GM18951 (cell line): ENCODE measurements around the gene OTX1.

ENCODE experiments used
- POLR2A ChIP-seq: IDR thresholded peaks from 4 replicates; pipeline ENCODE4 v1.6.1; 2011; ENCODE audit warnings: mild to moderate bottlenecking; ENCODE audit not compliant: insufficient read length, insufficient read depth; ENCODE audit errors: extremely low read depth
- in situ Hi-C: fragments of 300-500 bp; cut with MboI; formaldehyde crosslinking; loops from one replicate; pipeline ENCODE4 v1.12.0; 2022; ENCODE audit warnings: low sequenced_read_pairs, mixed read lengths, inconsistent platforms; ENCODE audit not compliant: unreplicated experiment

Gene OTX1

DNA sequence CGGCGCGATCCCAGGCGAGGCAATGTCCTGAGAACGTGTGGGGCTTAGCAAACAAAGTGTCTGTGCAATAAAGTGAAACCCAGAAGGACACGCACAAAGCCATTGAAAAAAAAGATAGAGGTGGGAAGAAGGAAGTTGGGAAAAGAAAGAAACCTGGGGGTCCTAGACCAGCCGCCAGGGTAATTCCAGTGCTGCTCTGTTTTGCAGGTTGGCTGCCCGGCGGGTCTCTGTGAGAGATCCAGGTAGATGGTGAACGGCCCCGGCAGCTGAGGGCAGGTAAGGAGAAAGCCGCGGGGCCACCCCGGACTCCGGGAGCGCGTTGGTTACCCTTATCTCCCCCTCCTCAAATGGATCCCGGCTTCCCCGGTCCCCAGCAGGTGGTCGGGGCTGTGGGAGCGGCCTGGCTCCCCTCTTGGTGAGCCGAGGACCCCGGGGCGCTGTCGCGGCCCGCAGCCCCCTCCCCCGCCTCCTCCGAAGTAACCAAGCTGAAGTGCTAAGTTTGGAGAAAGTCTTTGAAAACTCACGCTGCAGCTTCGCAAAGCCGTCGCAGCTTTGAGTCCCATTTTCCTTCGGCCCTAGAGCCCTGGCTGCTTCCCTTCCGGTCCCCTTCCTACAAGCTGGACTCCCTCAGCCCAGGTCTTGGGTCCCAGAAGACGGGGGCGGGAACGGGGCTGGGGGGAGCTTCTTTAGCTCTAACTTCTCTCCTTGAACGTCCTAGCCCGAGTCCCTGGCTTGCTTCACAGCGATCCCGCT, 588 bp downstream of the OTX1 start:
- TF ChIP-seq POLR2A = no peak
- in situ Hi-C loops = loop anchor here (25.0 kb wide), 1 partner anchor 589 kb away; no protein-coding TSS in a partner anchor

GRCh38 chr2:63051795-63052333, 1.2 kb downstream of the OTX1 start:
- no peak for TF ChIP-seq POLR2A
- in situ Hi-C loops = loop anchor here (25.0 kb wide), 1 partner anchor 590 kb away; no protein-coding TSS in a partner anchor

GRCh38 chr2:63052411-63053080, 1.9 kb downstream of the OTX1 start:
- in situ Hi-C loops = loop anchor here (25.0 kb wide), 1 partner anchor 590 kb away; no protein-coding TSS in a partner anchor

DNA sequence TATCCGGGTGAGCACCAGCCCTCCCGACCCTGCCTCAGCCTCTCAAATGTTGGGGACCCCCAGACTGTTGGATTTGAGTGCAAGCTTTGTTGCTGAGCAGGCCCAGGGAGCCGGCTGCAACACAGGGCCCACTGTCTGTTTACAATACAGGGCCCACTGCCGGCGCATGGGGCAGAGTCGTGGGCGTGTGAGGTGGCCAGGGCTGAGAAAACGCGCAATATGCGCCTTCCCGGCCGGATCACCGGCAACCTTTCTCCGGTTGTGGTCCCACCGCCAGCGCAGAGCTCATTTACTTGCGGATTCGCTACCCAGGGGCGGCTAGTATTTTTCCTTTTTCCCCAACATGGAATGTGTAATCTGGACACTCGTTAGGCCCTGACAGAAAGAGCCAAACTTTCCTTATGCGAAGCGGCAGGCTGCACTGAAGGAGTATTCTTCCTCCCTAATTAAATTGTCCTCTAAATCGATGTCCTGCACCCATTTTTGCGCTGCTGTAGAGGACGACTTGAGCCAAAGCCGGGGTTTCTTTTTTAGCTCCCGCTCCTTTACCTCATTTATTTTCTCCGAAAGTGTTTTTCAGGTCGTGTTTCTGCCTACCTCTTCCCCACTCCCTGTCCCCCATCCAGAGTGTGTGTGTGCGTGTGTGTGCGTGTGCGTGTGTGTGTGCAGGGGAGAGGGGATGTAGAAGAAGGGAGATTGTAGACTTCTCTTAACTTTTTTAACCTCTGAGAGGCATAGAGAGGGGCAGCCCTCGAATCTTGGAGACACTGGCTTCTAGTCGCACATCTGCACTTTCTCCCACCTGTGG, 2.7 kb downstream of the OTX1 start:
- in situ Hi-C loops = loop anchor here (25.0 kb wide), 1 partner anchor 591 kb away; no protein-coding TSS in a partner anchor
- no peak for TF ChIP-seq POLR2A

More at GRCh38 chr2:63052411-63053080, 1.9 kb downstream of the OTX1 start:
- no peak for TF ChIP-seq POLR2A

GRCh38 chr2:63053889-63054602, 3.4 kb downstream of the OTX1 start:
- in situ Hi-C loops = loop anchor here (25.0 kb wide), 1 partner anchor 592 kb away; no protein-coding TSS in a partner anchor
- no peak for TF ChIP-seq POLR2A

- in situ Hi-C loops = loop anchor here (25.0 kb wide), 1 partner anchor 593 kb away; no protein-coding TSS in a partner anchor
These were observed 4.2 kb downstream of the OTX1 start for GRCh38 chr2:63054841-63055225.

GRCh38 chr2:63055226-63056106, 4.8 kb downstream of the OTX1 start:
- TF ChIP-seq POLR2A = no peak
- in situ Hi-C loops = loop anchor here (25.0 kb wide), 1 partner anchor 593 kb away; no protein-coding TSS in a partner anchor

More at GRCh38 chr2:63054841-63055225, 4.2 kb downstream of the OTX1 start:
- no peak for TF ChIP-seq POLR2A

DNA sequence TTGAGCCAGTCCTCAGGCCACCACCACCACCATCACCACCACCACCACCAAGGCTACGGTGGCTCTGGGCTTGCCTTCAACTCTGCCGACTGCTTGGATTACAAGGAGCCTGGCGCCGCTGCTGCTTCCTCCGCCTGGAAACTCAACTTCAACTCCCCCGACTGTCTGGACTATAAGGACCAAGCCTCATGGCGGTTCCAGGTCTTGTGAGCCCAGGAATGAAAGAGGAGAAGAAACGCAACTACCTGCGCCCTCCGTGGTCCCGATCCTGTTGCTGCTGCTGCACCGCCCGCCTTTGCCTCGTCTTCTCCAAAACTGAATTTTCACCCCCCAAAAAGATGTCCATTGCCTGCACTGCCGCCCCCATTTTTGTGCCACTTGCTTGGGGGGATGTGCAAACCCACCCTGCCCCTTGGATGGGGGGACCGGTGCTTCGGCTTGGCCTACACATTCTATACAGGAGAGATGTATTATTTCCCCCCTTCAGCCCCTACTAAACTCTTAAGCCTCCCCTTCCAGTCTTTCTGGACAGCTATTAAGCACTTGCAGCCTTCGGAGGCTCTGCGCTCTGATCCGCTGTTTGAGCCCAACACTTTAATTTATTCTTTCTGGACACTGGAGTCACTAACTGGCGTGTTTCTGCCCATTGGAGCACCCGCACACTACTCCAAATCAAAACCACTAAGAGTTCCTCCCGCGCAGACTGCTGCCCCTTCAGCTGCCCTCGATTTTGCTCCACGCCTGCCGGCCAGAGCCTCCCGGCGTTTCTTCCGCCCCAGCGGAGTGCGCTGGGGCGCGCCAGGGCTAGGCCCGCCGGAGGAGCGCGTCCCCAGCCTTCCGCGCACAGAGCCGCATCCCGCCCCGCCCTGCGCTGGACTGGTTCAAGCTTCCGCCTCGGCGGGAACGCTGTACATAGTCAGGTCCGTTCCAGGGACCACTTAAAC, 5.7 kb downstream of the OTX1 start:
- TF ChIP-seq POLR2A = no peak
- in situ Hi-C loops = loop anchor here (25.0 kb wide), 1 partner anchor 594 kb away; no protein-coding TSS in a partner anchor

DNA sequence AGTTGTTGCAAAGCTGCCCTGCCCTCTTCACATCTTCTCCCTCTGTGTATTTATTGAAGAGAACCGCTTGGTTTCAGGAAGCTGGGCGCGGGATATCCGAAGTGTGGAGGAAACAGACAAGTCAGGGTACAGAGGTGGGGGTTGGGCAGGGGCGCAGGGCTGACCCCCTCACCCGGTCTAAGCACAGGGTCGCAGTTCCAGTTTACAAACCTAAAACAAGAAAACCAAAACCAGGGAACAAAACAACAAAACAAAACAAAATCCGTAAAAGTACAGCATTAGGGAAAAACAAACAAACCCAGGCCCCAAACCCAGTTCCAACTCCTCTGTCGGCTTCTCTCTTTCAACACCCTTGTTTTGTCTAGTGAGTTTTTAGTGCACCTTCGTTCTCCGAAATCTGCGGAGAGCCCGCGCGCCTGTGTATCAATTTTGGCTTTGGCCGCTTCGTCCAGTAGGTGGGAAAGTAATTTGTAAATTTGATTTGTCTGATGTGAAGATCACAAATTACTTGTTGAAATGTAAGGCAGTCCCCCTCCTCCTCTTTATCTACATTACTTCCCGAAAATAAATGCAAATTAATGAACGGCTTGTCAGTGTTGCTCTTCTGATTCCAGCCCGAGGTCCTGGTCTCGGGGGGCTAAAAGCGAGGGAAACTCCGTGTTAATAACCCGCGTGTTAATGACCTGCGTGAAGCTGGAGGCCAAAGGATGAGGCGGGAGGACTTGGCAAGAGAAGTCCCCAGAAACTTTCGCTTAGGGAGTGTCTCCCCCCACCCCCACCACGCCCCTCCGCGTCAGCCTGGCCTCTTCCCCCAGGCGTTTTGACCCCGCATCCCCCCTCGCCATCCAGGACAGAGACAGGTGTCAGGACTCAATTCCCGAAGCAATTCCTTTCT, 6.9 kb downstream of the OTX1 start:
- in situ Hi-C loops = loop anchor here (25.0 kb wide), 1 partner anchor 595 kb away; no protein-coding TSS in a partner anchor
- TF ChIP-seq POLR2A = no peak

DNA sequence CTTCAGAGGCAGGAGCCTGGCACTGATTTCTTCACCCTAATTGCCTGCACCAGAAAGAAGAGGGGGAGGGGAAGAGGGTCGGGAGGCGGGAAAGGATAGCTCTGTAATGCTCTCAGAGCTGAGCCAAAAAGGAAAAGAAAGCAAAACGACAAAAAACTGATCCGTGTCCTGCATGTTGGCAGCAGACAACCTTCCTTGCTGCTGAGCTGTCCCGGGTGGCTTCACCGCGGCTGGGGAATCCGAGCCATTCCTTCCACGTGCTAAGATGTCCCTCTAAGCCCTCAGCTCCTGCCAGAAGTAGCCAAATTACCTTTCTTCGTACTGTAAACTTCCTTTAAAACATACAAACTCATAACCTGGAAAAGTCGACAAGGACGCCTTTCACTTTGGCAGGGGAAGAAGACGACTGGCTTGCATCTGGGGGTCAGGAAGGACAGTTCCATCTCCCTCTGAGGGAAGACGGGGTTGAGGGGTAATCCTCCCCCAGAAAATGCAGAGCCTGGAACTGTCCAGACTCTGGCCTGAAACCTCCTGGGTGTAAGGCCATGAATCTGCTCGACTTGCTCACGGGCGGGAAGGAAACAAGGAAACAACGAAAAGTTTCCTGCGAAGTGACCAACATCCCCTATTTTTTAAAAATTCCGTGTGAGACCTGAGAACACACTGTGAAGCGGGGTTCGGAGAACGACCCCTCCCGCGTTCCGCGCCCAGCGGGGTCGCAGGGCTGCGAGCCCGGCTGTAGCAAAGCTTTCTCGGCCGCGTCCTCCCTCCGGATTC, 7.7 kb downstream of the OTX1 start:
- no peak for TF ChIP-seq POLR2A
- in situ Hi-C loops = loop anchor here (25.0 kb wide), 1 partner anchor 596 kb away; no protein-coding TSS in a partner anchor
